LNCaP clone FGC (cell line): ENCODE results near the gene NAPG.
"Not testable (repeated sequence)": the region's sequence is repeated elsewhere in the genome, so short reads cannot be mapped to it uniquely, and the experiment has no call there.

Source experiments
- DNase-seq: peaks from one replicate; pipeline ENCODE4 v3.0.0-alpha.2; 2011; ENCODE audit warnings: low read depth
- H3K4me3 ChIP-seq: 2 replicates; pipeline ENCODE4 v1.5.1; 2011; ENCODE audit warnings: mild to moderate bottlenecking, low read depth, low read length, control low read depth
- CTCF ChIP-seq: IDR thresholded peaks from 2 replicates; pipeline ENCODE4 v1.5.1; 2012; ENCODE audit warnings: mild to moderate bottlenecking; ENCODE audit not compliant: control insufficient read depth, insufficient read depth; ENCODE audit errors: extremely low read depth

The NAPG gene

GRCh38 chr18:10544093-10544748 is 18.4 kb downstream of the NAPG start:
- TF ChIP-seq CTCF = no peak
- no peak overlapping the region for H3K4me3 ChIP-seq
- no peak for DNase-seq

- TF ChIP-seq CTCF = 0 out of 2 replicates have a peak, but pooled peaks have one; percentile 21
- no peak for DNase-seq
- H3K4me3 ChIP-seq = no peak overlapping the region
These were observed 20.9 kb downstream of the NAPG start for GRCh38 chr18:10546557-10547300.

GRCh38 chr18:10552226-10552625 is 26.4 kb downstream of the NAPG start:
- no peak overlapping the region for H3K4me3 ChIP-seq
- no peak for DNase-seq
- no peak for TF ChIP-seq CTCF

- H3K4me3 ChIP-seq, DNase-seq: not testable (repeated sequence)
These were observed 30.4 kb downstream of the NAPG start for GRCh38 chr18:10556251-10556650.

- no peak for DNase-seq
- no peak overlapping the region for H3K4me3 ChIP-seq
- no peak for TF ChIP-seq CTCF
These were observed 31.4 kb downstream of the NAPG start for GRCh38 chr18:10557085-10557677.

GRCh38 chr18:10558243-10558966 is 32.6 kb downstream of the NAPG start:
- no peak for TF ChIP-seq CTCF
- no peak overlapping the region for H3K4me3 ChIP-seq
- no peak for DNase-seq

GRCh38 chr18:10558967-10559298 is 33.1 kb downstream of the NAPG start:
- H3K4me3 ChIP-seq = no peak overlapping the region
- DNase-seq = no peak
- no peak for TF ChIP-seq CTCF
